ENCODE measurements around the gene SAMD13. TPM values are rescaled to one million over a fixed set of nuclear protein-coding genes. Genes with fewer than 3 reads are reported as not detected.

Gene SAMD13
- total and polyA plus RNA-seq, 10 of the 15 experiments (the other 5 are each of a cell fraction or from before 2014, with no cell fraction given), result 0.81 to 1.9 (median 1.2) TPM; not detected in 1

- FAIRE-seq (no peak), DNase-seq (ENCODE audit: low read depth, low spot score) (no peak), ATAC-seq (no peak)
- intact Hi-C loops (cut with micrococcal nuclease; ENCODE audit: unreplicated experiment) (no loop called here), in situ Hi-C loops (cut with MboI) (no loop called here)
- H3K27me3 ChIP-seq (replicated peaks in 1 of 2; ENCODE audit: control insufficient read depth in 2 of 2, insufficient read depth in 2 of 2, low read length in 1 of 2), result no peaks in the 10 kb centered on the region
- no peaks in the 10 kb centered on the region for H4K20me1 ChIP-seq (ENCODE audit: control insufficient read depth, insufficient read depth)
- no peak overlapping the region for H3K4me2 ChIP-seq (ENCODE audit: control insufficient read depth, insufficient read depth)
- ChIA-PET POLR2A (no interaction called here), CTCF (no interaction called here), RAD21 (ENCODE audit: unreplicated experiment) (no interaction called here), SMC1A (ENCODE audit: uncharacterized antibody, unreplicated experiment) (interaction anchor here (0.7 to 1.1 kb wide), 3 partner anchors 12 to 772 kb away, joined by 3 to 4 read pairs (median 4); no protein-coding TSS in a partner anchor)
- WGBS (ENCODE audit: insufficient coverage, insufficient replicate concordance, low lambda C conversion rate, missing lambda C conversion rate), result 32% methylated on average over 3 of the region's 3 CpGs
- no peak overlapping the region for H3K27ac ChIP-seq (ENCODE audit: control insufficient read depth, insufficient read depth)
- H3K9me3 ChIP-seq (replicated peaks; ENCODE audit: control insufficient read depth, insufficient read depth, low read length), result no peaks in the 10 kb centered on the region
- no peak overlapping the region for H3K4me3 ChIP-seq
- BruUV-seq (replicated peaks), result no TSS peak
- no peaks in the 10 kb centered on the region for H3K36me3 ChIP-seq (ENCODE audit: control insufficient read depth in 2 of 2, insufficient read depth in 2 of 2, low read length in 1 of 2)
- H2AFZ ChIP-seq (ENCODE audit: control insufficient read depth, low read depth, low read length), result no peak overlapping the region
- TF ChIP-seq PAX8 (IDR thresholded peaks at IDR 0.05), result no peak
- TF ChIP-seq NBN (IDR thresholded peaks at IDR 0.05), result no peak
- TF ChIP-seq ZBTB40 (IDR thresholded peaks at IDR 0.05; ENCODE audit: borderline replicate concordance), result no peak
- TF ChIP-seq MYB (IDR thresholded peaks at IDR 0.05; ENCODE audit: borderline replicate concordance, low read depth, low read length), result no peak
- no peak for TF ChIP-seq PAX5 (IDR thresholded peaks at IDR 0.05; ENCODE audit: borderline replicate concordance, low read depth, low read length)
- TF ChIP-seq BCLAF1 (IDR thresholded peaks at IDR 0.05), result no peak
- TF ChIP-seq RBBP5 (conservative IDR thresholded peaks at IDR 0.05), result no peak
- no peak for TF ChIP-seq SP1 (IDR thresholded peaks at IDR 0.05; ENCODE audit: low read depth, low read length)
- no peak for TF ChIP-seq EZH2 (IDR thresholded peaks at IDR 0.05; ENCODE audit: borderline replicate concordance, control insufficient read depth, low read depth, low read length)
- TF ChIP-seq CTCF (IDR thresholded peaks at IDR 0.05 in 2 of 3, conservative IDR thresholded peaks at IDR 0.05 in 1 of 3; ENCODE audit: control insufficient read depth in 2 of 3, extremely low read depth in 1 of 3, insufficient read depth in 1 of 3, low read depth in 3 of 3, low read length in 3 of 3), result no peak
- TF ChIP-seq NR2F1 (conservative IDR thresholded peaks at IDR 0.05), result no peak
- no peak for TF ChIP-seq ZNF622 (IDR thresholded peaks at IDR 0.05)
- H3K79me2 ChIP-seq (ENCODE audit: control insufficient read depth, insufficient read depth, low read length), result no peaks in the 10 kb centered on the region
- H3K4me1 ChIP-seq (ENCODE audit: control insufficient read depth, insufficient read depth, low read length), result no peaks in the 10 kb centered on the region
- no peak overlapping the region for H3K9ac ChIP-seq (ENCODE audit: control insufficient read depth, insufficient read depth, low read length)
Observed at GRCh38 chr1:84350104-84350503, 48.6 kb downstream of the SAMD13 start.

All from GM12878 (cell line).